GM18870 (cell line): ENCODE results near the gene IDUA.

Experiments
- ATAC-seq: cut with Tn5 transposase; IDR thresholded peaks from one replicate; pipeline ENCODE4 v1.9.1; 2021; ENCODE audit warnings: moderate library complexity; ENCODE audit not compliant: unreplicated experiment

IDUA gene

DNA sequence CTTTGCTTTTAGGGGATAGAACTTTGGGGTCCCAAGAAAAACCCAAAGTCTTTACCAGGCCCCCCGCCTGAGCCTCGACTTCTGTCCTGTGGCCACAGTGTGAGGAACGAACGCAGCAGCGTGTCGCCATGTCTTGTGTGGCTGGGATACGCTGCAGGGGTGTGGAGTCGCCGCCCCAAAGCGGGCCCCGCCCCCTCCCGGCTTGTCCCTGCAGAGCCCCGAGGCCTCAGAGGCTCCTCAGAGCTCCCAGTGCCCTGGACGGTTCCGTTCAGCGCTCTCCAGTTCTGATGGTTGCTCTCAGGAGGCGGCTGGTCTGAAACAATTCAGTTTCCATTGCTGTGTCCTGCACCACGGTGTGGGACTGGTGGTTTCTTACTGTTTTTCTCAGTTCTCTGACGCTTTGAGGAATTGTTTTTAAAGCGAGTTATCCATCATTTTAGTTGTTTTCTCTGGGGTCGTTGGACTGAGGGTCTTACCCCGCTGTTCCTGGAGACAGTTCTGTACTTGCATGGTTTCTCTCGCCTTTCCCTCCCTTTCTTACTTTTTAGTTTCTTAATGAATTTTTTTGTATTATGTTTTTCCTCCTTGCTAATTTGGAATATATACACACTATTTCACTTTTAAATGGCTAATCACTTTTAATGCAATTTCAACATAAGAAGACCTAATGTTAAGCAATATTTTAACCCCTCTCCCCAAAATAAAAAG lies 1.6 kb upstream of the IDUA start:
- ATAC-seq = no peak

DNA sequence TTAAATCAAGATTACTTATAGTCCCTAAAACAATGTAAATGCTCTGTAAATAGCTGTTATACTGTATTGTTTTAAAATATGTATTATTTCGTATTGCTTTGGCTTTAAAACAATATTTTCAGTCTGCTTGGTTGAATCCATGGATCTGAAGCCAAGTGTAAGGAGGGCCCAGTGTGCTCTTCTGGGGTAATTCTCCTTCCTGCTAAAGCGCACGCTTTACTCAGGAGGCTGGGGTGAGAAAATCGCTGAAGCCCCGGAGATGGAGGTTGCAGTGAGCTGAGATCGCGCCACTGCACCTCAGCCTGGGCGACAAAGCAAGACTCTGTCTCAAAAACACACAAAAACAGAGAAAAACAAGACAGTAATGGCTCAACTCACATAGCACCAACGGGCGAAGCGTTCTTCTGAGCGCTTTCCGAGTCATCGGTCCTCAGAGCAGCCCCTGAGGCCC lies 391 bp upstream of the IDUA start:
- ATAC-seq = no peak

DNA sequence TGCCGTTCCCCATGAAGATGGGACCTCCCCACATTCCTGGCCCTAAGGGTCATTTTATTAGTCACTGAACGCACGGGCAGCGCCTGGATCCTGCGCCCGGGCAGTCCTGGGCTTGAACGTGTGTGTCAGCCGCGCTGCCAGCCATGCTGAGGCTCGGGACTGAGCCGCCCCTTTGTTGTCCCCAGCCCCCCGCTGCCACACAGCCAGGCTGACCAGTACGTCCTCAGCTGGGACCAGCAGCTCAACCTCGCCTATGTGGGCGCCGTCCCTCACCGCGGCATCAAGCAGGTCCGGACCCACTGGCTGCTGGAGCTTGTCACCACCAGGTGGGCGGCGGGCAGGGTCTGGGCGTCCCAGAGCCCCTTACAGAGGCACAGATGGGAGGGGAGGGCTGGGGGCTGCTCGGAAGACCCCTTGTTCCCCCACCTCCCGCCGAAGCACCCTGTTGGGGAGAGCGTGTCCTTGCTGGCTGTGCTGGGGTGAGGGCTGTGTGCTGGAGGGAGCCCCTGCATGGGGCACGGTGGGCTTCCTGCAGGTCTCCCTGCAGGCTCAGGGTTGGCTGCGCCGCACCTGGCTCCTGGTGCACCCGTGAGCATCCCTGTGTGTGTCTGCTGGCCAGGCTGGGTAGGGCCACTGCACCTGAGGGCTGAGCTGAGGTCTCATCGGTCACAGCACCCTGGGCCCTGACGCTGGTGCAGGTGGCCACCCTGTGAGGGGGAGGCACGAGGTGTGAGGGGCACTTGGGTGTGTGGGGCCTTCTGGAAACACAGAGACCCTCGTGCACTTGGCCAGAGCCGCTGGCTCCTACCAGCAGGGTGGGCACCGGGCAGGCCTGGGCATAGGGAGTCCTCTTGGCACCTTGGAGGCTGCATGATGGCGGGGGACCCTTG lies 1.0 kb downstream of the IDUA start:
- ATAC-seq = no peak

DNA sequence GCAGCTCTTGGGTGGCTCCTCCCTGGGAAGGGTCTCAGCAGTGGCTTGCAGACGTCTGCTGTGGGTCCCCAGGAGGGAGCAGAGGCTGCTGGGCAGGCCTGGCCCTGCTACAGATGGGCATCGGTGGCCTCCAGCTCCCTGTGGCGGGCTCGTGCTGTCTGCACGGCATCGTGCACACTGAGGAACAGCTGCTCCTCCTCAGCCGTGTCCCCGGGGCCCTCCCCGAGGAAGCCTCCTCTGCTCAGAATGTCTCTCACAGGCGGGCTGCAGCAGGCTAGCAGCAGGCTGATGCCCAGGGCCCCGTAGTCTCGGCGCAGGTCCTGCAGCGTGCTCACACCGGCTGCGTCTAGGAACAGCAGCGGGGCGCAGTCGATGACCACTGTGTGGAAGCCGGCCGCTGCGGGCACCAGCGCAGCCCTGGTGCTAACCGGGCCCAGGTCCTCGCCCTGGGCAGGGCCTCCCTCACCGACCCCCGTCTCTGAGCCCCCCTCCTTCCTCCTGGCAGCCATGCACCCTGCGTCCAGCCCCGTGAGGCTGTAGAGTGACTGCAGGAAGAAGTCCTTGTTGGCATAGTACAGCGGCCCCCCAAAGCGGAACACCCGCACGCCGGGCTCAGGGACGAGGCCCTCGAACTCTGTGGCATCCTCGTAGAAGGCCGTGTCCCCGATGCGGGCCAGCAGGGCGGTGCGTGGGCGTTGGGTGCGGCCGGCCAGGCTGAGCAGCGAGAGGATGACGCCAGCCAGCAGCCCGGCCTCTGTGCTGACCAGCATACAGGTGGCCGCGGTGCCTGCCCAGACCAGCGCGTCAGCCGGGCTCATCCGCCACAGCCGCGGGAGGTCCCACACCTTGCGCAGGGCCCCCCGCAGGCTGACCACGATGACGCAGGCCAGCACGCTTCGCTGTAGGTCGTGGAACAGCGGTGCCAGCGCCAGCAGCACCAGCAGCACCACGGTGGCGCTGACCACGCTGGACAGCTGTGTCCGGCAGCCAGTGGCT lies 2.2 kb downstream of the IDUA start:
- no peak for ATAC-seq

DNA sequence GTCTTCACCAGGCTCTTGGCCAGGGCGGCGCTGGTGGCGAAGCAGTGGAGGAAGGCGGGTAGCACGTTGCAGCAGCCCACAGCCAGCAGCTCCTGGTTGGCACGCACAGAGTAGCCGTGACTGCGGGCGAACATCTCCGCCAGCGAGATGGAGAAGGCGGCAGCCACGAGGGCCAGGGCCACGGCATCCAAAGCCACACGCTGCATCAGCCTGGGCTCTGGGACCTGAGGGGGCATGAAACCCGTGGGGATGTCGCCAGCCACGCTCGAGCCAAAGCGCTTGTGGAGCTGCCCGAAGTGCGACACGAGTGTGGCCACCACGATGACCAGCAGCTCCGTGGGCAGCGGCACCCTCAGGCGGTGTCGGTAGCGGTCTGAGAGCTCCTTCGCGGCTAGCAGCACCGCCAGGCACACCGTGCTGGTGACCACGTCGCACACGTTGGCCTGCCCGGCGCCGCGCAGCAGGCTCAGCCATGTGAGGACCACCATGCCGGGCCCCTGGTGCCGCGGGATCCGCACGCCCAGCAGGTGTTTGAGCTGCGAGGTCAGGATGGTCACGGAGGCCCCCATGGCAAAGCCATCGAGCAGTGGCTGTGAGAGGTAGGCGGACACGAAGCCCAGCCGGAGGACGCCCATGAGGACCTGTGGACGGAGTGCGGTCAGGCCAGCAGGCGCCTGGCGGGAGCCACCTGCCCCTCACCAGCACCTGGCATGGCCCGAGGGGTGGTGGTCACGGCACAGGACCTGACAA lies 3.1 kb downstream of the IDUA start:
- ATAC-seq = no peak

DNA sequence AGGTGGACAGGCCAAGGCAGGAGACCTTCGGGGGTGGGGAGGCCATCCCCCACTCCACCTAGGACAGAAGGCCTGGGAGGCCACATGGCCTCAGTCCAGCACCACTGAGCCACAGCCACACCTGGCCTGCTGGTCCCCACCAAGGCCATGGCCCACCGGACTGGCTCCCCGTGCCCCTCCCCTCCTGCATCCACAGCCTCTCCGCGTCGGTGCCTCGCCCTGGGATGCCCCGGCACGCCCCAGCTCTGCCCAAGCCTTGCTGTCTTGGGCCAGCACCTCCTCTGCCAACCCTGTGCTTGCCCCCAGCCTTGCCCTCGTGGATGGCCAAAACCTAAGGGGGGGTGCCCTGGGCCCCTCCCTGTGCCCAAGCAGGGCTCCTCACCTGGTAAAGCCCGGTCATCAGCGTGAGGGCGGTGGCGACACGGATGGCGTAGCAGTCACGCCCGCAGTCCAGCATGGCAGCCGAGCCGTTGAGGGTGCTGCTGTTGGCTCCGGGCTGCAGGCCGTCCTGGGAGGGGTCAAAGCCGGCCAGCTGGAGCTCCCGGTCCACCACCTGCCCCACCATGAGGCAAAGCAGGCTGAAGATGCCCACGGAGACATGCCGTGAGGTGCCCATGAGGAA lies 4.0 kb downstream of the IDUA start:
- ATAC-seq = no peak

DNA sequence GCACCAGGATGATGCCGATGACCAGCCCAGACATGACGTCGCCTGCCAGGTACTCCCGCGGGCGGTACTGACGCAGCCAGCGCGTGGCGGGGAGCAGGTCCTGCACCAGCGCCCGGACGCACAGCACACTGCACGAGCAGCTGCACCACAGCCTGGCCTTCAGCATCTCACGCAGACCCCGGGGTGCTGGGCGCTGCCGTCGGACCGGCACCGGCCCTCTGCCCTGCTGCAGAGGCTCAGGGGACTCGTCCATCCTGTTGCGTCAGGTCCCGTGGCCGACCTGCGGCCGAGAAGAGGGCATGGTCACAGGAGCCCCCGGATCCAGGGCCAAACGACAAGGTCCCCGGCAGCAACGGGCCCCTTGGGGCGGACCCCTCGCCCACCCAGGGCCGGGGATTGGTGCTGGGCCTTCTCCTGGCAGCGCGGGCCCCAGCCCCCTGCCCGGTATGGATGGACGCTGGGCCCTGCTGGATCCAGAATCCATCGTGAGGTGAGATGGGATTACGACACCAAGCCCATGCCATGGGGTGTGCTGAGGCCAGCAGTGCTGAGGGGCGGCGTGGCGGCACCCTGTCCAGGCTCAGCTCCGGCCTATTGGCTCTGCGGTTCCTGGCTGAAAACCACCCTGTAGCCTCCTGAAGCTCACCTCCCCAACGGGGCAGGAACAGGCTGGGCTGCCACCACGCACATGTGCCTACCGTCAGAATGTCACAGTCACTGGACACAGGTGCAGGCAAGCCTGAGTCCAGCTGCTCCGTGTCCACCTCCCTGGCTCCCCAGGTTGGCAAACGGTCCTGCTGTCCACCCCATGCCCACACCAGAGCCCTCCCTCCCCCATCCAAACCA lies 4.8 kb downstream of the IDUA start:
- no peak for ATAC-seq

DNA sequence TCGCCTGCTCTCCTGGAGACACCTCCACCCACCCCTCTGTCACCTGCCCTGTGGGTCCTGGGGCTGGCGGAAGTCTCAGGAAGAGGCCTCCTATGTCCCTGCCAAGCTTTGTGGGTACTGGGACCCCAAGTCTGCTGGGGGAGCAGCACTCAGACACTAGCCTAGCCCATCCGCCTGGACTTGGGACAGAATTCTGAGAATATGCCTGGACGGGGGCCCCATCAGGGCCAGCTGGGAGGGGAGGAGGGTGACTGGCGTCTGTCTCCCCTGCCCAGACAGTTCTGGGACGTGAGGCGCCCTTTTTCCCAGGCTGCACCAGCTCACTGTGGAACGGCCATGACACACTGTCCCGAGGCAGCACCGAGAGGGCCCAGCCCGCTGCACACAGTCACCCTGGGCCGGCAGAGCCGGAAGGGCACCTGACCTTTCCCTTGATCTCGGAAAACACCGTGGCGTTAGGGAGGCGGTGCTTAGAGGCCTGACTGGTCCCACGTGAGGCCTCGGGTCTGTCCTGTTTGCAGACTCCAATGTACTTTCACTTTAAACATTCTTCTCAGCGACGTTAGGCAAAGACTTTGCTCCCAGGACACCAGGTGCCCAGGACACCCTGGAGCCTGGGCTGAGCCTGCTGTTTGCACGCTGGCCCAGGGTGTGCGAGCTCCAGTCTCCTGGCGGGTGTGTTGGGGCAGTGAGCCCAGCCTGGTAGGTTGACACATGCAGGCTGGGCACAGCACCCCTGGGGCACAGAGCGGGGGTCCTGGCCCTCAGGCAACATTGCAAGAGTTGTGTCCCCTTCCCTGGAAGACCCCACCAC lies 5.7 kb downstream of the IDUA start:
- no peak for ATAC-seq

DNA sequence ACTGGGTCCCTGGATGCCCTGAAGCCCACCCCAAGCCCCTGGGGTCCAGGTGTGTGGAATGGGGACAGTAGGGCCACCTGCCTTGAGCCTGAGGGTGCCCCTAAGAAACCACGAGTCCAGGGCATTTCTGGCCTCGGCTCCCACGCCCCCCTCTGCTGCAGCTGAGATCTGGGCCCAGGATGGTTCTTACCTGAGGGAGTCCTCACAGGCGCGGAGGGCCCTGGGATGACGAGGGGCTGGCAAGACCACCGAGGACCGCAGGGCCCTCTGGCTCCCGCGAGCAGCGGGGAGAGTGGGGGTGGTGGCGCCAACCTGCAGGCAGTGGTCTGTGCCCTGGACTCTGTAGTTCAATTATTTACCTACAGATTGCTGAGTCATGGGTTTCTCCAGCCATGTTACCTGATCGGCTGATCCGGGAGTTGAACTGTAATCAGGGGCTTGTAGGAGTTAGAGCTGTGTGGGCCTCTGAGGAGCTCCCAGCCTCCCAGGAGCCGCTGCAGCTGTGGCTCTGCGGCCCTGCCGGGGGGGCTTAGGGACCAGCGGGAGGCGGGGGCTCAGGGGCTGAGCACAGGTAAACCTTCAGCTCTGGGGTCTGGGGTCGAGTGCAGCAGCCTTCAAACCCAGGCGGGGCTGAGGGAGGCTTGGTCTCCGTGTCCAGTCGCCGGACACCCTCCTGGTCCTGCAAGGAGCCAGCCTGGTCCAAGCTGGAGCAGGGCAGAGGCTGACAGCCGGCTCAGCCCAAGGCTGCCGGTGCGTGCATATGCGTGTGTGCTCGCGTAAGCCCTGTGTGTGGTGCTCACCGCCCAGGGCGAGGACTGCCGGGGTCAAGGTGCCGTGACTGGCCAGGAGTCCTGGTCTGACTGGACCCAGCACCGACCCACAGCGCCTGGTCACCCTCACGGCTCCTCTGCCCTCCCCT lies 6.5 kb downstream of the IDUA start, which contains the start of gene SLC26A1:
SLC26A1 (minus strand) TSS at position 294 of the 919 bp plus-strand sequence. CDS start 1,701 bp downstream, outside the sequence.
- ATAC-seq = no peak

DNA sequence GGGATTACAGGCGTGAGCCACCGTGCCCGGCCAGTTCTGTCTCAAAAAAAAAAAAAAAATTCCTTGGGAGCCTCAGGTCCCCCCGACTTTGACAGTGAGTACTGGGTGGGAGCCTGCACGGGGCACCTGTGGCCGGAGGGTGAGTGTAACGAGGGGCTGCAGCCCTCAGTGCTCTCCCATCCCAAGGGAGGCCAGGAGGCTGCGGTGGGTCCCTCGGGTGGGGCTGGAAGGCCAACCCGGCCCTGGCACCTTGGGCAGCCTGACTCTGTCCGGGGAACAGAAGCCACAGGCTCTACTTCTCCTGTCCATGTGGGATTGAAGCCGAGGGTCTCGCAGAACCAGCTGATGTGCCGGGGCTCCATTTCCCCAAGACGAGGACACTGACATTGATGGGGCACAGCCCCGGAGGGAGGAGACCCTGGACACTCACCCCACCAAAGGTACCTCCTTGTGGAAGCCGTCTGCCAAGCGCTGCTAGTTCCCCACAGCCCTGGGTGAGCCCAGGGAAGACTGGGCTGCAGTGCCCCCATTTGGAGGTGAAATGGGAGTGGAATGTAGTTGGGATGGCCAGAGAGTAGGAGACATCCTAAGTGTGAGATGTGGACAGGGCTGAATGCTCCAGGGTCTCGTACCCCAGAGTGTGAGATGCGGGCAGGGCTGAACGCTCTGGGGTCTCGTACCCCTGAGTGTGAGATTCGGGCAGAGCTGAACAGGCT lies 8.6 kb downstream of the IDUA start:
- ATAC-seq = no peak

DNA sequence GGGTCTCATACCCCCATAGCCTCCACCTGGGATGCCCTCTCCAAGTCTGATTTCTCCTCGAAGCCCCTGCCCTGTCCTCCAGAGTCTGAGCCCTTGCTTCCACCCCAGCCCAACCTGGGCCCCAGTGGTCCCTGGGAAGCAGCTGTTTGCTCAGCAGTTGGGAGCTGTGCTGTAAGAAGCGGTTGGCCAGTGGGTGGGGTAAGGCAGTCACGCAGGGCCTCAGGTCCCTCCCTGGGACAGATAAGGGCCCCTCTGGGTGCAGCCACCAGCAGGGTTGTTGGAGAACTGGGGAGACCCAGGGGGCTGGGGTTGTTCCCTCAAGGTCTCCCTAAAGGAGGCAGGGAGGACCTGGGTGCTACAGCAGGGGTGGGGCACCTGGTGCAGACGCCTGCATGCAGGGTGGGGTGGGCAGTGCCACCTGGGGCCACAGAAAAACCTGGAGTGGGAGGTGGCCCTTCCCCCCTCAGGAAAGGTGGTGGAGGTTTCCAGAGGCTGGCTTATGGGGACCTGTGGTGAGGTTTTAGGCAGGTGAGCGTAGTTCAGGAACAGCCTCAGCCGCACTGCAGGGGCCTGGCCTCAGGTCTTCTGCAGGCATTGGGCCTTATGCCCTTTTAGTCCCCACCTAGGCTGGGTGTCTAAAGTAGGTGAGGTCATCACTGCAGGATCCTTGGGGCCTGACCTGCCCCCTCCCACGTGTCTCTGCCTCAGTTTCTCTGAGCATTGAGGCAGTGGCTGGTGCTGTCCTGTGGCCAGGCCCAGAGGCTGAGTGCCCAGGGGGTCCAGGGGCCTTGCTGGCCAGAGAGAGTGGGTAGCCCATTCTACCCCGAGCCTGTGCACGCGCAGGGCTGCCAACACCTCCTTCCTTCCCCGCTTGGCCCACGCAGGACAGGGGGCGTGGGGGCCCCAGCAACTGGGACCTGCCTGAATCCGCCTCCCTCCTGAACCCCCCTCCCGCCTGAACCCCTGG lies 9.5 kb downstream of the IDUA start:
- ATAC-seq = no peak

DNA sequence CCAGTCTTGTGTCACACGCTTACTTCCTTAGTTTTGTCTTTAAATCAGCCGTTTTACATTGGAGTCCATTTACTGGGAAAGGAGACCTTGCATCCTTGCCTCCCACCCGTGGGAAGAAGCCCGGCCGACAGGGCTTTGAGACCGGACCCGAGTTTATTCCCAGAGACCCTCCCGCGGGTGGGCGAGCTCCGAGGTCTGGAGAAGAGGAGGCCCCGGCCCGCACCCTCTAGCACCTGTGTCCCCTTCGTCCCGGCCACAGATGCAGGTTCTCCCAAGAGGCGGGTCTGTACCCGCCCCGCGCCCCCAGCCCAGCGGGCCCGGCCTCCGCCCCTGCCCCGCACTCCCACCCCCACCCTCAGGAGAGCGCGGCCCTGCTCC lies 10.1 kb downstream of the IDUA start:
- ATAC-seq = no peak

DNA sequence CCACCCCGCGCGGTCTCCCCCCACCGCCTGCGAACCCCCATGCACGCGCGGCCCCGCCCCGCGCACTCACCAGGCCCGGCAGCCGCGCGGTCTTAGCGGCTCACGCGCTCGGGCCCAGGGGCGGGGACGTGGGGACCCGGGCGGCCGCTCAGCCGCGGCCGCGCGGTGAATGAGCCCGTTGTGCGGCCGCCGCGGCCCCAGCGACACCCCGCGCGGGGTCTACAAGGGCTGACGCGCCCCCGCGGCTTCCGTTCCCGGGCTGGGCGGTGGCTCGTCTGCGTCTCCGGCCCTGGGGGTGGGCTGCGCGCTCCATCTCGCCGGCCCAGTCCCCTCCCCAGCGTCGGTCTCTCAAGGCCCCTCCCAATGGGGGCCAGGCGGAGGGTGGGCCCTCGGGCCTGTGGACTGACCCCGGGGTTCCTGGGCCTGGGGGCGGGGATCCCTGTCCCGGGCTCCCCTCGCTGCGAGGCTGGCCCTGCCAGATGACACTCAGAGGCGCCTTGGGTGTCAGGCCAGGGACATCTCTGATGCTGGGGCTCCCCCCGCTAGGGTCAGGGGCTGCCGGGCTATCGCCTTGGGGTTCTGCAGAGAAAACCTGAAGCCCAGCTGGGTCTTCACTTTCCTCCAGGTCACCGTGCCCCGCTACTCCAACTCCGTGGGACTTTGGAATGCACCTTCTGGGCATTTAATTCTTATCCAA lies 10.7 kb downstream of the IDUA start:
- no peak for ATAC-seq

DNA sequence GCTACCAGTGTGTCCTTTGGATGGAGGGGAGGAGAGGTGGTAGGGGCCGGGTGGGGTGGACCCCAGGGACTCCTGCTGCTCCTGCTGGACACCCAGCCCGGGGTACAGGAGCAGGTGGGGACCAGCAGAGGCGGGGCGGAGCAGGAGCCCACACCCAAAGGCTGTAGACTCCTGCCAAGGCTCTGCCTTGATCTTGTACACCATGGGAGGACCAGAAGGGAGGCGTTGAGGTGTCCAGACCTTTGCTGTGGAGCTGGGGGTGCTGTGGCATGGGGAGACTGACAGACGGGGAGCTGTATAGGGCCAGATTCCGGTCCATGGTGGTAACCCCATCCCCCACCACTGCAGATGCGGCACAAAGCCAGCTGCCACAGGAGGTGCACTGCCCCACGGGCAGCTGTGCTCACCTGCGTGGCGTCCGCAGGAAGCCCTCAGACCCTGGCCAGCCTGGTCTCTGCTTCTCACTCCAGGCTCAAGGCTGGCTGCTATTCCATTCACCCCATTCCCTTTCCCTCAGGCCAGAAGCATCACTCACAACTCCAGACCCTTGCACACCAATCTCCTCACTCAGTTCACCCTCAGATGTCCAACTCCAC lies 11.3 kb downstream of the IDUA start:
- no peak for ATAC-seq
